GM18870 (cell line): ENCODE results near the gene P2RX7.
"Not testable (repeated sequence)": the region's sequence is repeated elsewhere in the genome, so short reads cannot be mapped to it uniquely, and the experiment has no call there.

Source experiments
- ATAC-seq: cut with Tn5 transposase; IDR thresholded peaks from one replicate; pipeline ENCODE4 v1.9.1; 2021; ENCODE audit warnings: moderate library complexity; ENCODE audit not compliant: unreplicated experiment

Gene P2RX7

DNA sequence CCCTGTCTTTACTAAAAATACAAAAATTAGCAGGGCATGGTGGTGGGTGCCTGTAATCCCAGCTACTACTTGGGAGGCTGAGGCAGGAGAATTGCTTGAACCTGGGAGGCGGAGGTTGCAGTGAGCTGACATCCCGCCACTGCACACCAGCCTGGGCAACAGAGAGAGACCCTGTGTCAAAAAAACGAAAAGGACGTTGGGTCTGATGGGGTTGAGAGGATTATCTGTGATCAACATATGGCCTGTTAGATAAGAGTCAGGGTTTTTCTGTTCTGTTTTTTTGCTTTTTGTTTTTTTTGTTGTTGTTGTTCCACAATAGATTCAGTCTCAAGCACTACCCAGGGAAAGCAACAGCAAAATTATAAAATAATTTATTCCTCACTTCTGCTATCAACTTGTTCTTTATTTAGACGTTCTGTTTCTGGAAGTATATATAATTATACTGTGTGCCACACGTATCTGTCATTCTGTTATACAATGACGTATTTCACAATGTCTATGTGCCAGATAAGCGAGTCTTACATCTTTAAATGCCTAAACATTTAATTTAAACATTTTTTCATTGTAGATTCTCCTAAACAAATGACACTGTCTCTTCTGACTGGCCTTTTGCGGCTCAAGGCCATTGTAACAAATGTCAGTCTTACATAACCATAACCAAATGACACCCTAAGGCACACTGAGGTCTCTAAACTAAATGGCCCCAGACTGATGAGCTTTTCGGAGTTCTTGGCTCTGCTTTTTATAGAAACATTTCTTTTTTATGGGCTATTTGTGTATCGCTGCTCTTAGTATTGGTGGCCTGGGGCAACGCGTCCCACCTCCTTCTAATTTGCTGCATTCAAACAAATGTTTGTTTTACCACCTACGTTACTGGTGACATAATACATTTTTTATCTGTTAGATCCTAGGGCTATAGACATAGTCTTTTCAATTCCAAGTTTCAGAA lies 70.0 kb downstream of the P2RX7 start:
- ATAC-seq: no peak

DNA sequence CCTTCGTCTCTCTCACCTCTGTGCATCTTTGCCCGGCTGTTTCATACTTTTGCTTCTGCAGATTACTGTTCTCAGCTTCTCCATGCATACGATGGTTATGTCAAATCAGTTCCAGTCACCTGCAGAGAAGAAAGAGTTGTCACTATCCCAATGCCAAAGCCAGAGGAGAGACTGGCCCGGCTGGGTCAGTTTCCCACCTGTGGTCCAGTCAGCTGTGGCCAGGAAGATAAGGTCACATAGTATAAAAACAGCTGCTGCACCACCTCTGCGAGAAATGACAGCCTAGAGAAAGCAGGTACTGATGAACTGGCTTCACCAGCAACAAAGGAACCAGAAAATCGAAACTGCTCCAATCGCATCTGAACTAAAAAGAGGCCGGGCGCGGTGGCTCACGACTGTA lies 70.8 kb downstream of the P2RX7 start:
- ATAC-seq: no peak

GRCh38 chr12:121205491-121205890 lies 72.8 kb downstream of the P2RX7 start:
- ATAC-seq: no peak

DNA sequence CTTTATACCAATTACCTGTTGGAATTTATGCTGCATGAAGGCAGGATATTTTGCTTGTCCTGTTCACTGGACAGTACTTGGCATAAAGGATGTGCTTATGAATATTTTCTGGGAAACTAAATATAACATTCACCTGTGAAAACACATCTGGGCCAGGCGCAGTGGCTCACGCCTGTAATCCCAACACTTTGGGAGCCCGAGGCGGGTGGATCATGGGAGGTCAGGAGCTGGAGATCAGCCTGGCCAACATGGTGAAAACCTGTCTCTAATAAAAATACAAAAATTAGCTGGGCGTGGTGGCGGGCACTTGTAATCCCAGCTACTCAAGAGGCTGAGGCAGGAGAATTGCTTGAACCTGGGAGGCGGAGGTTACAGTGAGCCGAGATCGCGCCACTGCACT lies 75.9 kb downstream of the P2RX7 start:
- ATAC-seq: not testable (repeated sequence)

DNA sequence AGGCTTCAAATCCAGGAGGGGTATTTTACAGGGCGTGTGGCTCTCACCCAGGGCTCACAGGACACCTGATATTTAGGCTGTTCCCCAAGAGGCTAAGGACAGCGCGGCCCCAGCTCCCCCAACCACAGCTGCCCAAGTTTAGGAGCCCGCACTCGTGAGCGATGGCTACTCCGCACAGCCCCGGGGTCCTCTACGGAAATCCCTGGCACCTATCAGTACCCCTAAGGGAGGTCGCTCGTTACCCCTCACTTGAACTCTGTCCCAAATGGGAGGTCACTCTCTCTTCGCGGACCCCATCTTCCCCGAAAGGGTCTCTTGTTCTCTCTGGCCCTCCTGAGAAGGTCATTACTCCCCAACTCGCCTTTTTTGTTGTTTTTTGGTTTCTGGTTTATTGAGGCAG lies 76.5 kb downstream of the P2RX7 start:
- no peak for ATAC-seq

DNA sequence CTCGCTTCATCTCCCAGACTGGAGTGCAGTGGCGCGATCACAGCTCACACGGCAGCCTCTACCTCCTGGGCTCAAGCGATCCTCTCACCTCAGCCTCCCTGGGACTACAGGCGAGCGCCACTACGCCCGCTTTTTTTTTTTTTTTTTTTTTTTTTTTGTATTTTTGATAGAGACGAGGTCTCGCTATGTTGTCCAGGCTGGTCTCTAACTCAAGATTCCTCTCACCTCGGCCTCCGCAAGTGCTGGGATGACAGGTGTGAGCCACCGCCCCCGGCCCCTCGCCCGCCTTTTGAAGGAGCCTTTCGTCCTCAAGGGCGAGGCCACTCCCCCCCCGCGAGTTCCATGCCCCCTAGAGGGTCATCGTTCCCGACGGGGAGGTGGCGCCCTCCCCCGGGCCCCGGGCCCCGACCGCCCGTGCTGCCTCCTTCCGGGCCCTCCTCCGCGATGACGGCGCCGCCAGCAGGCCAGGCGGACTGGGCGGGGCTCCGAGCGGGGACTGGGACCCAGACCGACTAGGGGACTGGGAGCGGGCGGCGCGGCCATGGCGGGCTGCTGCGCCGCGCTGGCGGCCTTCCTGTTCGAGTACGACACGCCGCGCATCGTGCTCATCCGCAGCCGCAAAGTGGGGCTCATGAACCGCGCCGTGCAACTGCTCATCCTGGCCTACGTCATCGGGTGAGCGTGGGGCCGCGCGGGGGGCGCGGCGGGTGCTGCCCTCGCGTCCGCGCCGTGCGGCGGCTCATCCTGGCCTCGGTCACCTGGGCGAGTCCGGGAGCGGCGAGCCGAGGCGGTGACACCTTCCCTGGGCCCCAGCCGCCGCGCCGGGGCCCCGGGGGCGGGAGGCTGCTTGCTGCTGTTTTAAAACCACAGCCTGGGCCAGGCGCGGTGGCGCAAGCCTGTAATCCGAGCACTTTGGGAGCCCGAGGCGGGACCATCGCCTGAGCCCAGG lies 77.2 kb downstream of the P2RX7 start, which contains the start of gene P2RX4:
TSS of gene P2RX4 (plus strand) at position 506 of the 949 bp plus-strand sequence. CDS start at position 542, 36 bp downstream.
- peak; percentile 55 for ATAC-seq

- no peak for ATAC-seq
These were observed 80.2 kb downstream of the P2RX7 start for GRCh38 chr12:121212875-121213274.

GRCh38 chr12:121214166-121214777 lies 81.6 kb downstream of the P2RX7 start:
- no peak for ATAC-seq

DNA sequence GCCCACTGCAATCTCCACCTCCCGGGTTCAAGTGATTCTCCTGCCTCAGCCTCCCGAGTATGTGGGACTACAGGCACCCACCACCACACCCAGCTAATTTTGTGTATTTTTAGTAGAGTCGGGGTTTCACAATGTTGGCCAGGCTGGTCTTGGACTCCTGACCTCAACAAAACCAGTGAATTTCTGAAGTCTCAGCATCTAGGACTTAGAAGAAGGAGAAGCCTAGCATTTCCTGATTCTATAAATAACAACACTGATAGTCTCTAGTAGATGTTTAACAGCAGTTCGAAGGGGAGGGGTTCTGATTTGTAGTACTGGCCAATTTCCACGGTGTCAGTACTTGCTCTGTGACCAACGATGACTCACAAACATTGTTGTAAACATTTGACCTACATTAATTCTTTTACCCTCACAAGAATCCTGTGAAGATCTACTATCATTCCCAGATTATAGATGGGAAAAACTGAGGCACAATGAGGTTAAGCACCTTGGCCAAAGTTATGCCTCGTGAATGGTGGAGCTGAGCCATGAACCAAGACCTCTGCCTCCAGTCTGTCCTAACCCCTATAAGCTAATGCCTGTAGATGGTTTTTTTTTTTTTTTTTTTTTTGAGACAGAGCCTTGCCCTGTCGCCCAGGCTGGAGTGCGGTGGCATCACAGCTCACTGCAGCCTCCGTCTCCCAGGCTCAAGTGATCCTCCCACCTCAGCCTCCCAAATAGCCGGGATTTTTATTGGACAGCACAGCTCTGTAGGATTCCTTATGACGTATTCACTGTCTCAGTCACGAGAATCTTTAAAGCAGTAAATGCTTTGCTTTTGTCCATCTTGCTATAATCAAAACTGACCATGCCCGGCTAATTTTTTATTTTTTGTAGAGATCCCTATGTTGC lies 82.4 kb downstream of the P2RX7 start:
- ATAC-seq: no peak

- no peak for ATAC-seq
These were observed 83.4 kb downstream of the P2RX7 start for GRCh38 chr12:121216102-121216501.

DNA sequence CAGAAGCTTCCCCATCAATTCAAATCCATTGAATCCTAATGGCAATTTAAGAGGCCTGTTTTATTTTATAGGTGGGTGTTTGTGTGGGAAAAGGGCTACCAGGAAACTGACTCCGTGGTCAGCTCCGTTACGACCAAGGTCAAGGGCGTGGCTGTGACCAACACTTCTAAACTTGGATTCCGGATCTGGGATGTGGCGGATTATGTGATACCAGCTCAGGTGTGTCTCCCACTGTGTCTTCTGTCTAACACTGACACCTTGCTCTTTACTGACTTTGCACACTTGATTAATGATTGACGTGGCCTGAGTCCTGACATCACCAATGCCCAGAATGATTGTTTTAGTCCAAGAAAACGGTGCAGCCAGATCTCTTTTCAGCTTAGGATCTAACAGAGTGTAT lies 84.4 kb downstream of the P2RX7 start:
- no peak for ATAC-seq

DNA sequence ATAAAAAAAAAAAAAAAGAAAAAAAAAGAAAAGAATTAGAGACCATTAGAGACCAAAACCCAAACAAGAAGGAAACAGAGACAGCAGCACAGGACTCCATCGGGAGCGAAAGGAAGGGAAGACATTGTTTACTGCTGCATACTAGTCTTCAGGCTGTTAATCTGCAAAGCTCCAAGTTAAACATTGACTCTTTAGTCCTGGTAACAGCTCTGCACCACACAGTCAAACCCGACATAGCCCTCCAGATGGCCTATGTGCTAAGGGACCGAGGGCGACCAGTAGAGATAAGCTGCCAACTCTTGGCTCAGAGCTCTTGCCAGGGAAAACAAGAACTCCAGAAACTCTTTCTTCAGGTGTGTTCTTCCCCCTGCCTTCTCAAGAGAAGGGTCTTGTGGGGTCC lies 85.1 kb downstream of the P2RX7 start:
- no peak for ATAC-seq

GRCh38 chr12:121218588-121219352 lies 86.1 kb downstream of the P2RX7 start:
- no peak for ATAC-seq

DNA sequence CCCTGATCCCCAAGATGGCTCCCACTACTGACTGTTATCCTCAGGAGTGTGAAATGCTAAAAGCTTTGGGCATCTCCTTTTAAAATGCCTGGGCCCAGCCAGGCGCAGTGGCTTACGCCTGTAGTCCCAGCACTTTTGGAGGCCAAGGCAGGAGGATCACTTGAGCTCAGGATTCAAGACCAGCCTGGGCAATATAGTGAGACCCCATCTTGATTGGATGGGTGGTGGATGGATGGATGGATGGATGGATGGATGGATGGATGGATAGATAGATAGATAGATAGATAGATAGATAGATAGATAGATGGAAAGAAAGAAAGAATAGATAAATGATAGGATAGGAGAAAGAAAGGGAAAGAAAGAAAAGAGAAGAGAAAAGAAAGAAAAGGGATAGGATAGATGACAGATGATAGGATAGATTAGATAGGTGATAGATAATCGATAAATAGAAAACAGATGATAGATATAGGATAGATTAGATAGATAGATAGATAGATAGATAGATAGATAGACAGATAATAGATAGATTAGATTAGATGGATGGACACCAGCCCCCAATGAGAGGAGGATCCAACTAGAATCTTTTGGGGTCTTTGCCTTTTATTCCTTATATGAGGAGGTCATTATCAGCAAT lies 86.8 kb downstream of the P2RX7 start:
- no peak for ATAC-seq

- no peak for ATAC-seq
These were observed 90.2 kb downstream of the P2RX7 start for GRCh38 chr12:121222847-121223246.

DNA sequence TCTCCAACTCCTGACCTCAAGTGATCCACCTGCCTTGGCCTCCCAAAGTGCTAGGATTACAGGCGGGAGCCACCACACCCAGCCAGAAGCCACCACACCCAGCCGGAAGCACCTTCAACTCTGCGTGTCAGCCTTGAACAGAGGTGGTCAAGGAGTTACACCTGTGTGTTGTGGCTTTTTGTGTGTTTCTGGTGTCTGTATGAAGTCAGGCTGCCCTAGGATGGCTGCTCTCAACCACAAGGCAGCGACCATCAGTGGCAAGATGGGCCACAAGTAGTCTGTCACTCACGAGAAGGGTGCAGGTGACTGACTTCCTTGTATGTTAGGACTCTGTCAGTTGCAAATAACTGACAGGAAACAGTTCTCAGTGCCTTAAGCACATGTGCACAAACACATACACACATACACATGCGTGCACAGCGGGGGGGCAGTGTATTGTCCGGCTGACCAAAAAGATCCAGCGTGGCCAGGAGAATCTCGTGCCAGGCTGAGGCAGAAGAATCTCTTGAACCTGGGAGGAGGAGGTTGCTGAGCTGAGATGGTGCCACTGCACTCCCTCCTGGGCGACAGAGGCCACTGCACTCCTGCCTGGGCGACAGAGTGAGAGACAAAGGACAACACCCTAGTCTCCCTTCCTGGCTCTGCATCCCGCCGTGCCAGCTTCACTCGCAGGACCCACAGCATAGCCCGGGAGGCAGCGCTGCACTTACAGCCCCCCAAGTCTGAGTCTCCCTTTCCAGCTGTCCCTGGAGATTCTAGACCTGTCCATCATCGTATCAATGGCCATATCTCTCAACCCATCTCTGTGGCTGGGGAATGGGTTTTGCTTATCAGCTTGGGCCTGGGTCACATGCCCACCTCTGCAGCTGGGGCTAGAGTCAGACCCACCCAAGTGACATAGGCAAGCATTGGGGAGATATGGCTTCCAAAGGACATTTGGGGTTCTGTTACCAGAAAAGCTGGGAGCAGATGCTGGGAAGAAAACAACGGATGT lies 90.9 kb downstream of the P2RX7 start:
- no peak for ATAC-seq

GRCh38 chr12:121224591-121224990 lies 91.9 kb downstream of the P2RX7 start:
- ATAC-seq: no peak

- no peak for ATAC-seq
These were observed 93.7 kb downstream of the P2RX7 start for GRCh38 chr12:121226399-121226798.
